ENCODE measurements around the gene JARID2.
A peak's percentile ranks its signal among the peaks of the same experiment; 100 is the strongest.
"Not testable (repeated sequence)": the region's sequence is repeated elsewhere in the genome, so short reads cannot be mapped to it uniquely, and the experiment has no call there.

Gene JARID2

GRCh38 chr6:15401120-15401519 is 155.3 kb downstream of the JARID2 start:
- DNase-seq (ENCODE audit: low read depth): no peak

GRCh38 chr6:15401769-15402250 is 155.9 kb downstream of the JARID2 start:
- DNase-seq (ENCODE audit: low read depth): no peak

GRCh38 chr6:15402406-15403045 is 156.7 kb downstream of the JARID2 start:
- DNase-seq (ENCODE audit: low read depth): no peak

DNA sequence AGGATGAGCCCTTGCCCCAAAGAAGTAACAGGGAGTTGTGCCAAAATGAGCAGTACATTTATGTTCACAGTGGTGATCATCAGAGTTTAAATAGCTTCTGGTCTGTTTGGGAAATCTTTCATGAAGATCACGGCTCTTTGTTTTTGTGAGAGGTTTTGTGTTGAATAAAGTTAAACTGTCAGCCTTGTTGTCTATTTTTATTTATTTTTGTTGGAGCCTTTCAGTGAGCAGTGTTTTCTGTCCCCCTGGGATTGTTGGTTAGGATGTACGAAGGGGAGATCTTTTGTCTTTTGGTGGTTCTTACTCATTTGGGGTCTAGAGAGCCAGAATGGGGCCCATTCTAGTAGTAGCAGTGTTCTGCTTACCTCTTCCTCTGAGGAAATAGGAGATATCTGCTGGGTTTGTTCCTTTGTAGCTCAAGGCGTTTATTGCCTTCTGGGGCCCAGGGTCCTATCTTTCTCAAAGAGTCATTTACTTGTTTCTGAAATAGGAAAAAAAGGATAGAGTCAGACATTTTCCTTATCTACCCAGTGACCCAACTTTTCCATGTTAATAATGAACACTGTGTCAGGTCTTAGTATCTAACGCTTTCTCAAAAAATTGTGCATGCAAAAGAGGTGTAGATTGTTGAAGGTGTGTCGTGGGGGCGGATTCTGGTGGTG is 157.4 kb downstream of the JARID2 start:
- DNase-seq (ENCODE audit: low read depth): no peak

DNA sequence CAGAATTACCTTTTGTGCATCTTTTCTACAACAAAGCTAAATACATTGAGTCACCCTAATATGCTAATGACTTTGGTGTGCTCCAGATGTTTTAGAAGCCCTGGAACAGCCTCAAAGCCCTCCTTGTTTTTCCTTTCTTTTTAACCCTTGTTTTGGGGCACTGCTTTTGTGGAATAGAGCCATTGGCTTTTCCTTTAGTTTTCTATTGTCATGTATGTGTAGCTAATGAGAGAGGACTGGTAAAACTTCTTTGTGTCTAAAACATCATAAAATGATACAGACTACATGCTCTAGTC is 158.8 kb downstream of the JARID2 start:
- no peak for DNase-seq (ENCODE audit: low read depth)

DNA sequence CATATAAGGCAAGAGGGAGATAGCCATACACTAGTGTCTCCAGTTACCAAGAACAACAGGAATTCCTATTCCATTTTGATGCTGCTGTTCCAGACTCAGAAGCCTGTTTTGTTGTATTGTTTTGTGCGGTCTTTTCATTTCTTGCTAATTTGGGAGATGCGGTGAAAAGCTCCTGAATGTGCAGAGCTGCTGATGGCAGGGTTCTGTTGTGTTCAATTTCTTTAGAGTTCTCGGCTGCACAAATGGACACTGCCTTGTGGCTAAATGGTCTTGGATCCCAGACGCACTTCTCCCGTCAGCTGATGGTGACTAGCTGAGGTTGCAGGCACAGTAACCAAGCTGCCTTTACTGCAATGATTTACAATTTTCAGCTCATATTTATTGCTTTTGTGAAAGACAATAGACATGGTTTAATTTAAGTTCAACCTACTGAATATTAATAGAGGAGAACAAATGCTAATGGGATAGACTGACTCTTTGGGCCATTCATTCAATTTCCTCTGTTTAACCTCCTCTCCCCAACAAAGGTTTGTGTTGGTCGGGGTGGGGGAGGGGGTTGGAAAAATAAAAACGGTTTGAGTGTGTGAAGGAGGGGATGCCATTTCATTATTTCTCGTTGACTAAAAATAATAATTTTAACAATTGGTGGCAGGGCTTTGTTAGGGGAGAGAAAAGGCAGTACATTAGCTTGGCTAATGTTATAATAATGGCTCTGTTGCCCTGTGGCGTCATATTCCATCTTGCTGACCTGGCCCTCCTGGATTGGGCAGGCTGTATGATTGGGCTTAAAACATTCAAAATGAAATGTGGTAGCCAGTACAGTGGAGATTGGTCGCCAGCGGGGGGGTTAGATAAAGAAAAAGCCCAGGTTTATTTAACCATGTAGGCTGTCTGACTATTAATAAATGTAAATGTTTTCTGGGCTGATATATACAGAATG is 159.5 kb downstream of the JARID2 start:
- DNase-seq (ENCODE audit: low read depth): no peak

GRCh38 chr6:15406452-15406851 is 160.6 kb downstream of the JARID2 start:
- no peak for DNase-seq (ENCODE audit: low read depth)

DNA sequence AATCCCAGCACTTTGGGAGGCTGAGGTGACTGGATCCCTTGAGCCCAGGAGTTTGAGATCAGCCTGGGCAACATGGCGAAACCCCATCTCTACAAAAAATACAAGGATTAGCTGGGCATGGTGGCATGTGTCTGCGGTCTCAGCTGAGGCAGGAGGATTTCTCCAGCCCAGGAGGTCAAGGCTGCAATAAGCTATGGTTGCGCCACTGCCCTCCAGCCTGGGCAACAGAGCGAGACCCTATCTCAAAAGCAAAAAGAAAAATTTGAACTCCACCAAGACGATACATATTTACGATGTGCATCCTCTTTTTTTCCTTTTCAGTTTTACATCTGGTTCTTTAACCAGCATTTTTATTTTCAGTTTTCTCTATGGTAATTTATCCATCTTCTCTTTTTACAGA is 162.1 kb downstream of the JARID2 start:
- no peak for DNase-seq (ENCODE audit: low read depth)

DNA sequence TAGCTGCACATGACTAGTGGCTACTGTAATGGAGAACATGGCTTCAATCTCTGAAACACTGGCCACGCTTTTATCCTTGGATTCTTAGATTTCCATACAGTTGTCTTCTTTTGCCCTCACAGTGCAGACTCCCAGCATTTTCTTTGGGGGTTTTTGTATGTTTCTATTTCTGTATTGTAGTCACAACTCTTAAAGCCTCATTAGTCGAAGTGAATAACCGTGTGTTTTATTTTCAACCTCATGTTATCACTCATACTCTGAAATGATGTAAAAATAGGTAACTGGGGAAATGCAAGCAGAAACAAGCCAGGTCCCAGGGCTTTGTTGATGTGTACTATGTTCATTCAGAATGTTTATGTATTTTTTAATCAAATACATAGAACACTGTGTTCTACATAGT is 162.9 kb downstream of the JARID2 start:
- DNase-seq (ENCODE audit: low read depth): no peak

- DNase-seq (ENCODE audit: low read depth): no peak
Observed at GRCh38 chr6:15409301-15410125, 163.6 kb downstream of the JARID2 start.

GRCh38 chr6:15410126-15410391 is 164.2 kb downstream of the JARID2 start:
- DNase-seq (ENCODE audit: low read depth): no peak

DNA sequence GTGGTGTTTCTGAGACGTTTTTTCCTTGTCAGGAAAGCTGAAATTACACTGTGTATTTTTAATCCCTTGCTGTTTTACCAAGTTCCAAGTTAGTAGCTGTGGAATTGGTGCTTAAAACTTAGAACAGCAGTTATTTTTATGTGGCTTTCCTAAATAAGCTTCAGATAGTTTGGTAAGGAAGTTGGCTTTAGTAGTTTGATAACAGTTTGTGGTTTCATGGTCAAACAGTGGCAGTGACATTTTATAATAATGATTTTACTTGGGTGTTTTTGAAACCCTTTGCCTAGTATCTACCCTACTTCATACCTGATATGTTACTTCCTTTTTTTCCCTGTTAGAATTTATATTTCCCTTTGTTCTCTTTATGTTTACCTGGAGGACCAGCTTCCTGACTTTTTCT is 164.9 kb downstream of the JARID2 start:
- DNase-seq (ENCODE audit: low read depth): no peak

- DNase-seq (ENCODE audit: low read depth): no peak
Observed at GRCh38 chr6:15411766-15412165, 165.9 kb downstream of the JARID2 start.

- DNase-seq (ENCODE audit: low read depth): no peak
Observed at GRCh38 chr6:15412767-15413166, 166.9 kb downstream of the JARID2 start.

GRCh38 chr6:15413466-15414234 is 167.8 kb downstream of the JARID2 start:
- DNase-seq (ENCODE audit: low read depth): peak; percentile 86

DNA sequence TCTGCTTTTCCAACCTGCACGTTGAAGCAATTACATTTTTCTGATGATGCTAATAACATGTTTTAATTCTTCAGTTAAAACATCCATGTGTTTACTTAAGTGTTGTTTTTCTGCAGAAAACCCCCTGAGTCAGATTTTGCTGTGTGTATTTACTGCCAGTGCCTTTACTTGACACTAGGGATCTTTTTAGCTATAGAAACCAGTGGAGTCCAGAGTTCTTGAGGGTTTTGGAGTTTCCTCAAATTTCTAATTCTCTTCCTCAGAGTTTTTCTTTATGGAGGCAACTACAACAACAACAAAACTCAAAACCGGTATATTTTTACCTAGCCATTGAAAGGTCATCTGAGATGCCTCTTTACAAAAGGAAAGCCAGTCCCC is 168.4 kb downstream of the JARID2 start:
- no peak for DNase-seq (ENCODE audit: low read depth)

GRCh38 chr6:15415622-15416021 is 169.8 kb downstream of the JARID2 start:
- DNase-seq (ENCODE audit: low read depth): not testable (repeated sequence)

DNA sequence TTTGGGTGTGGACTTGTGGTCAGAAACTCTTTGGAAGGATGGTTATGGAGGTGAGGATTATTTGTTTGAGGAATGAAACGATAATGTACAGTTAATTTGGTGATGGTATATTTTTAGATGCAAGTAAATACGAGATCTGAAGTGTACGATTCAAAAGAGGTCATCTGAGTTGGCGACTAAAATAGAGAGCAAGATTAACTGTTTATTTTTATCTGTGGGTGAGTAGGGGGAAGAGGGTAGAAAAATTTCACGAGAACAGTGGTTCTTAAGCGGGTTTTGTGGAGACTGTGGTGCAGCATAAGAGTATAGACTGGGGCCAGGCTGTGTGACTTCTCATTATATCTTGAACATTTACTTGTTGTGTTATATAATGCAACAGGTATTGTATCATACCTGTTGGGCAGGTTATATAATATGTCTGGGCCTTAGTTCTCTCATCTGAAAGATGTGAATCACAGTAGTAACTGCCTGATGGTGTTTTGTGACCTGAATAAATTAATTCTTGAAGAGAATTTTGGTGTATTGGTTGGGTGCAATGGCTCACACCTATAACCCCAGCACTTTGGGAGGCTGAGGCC is 171.2 kb downstream of the JARID2 start:
- DNase-seq (ENCODE audit: low read depth): no peak

- DNase-seq (ENCODE audit: low read depth): no peak
Observed at GRCh38 chr6:15417811-15418210, 171.9 kb downstream of the JARID2 start.

DNA sequence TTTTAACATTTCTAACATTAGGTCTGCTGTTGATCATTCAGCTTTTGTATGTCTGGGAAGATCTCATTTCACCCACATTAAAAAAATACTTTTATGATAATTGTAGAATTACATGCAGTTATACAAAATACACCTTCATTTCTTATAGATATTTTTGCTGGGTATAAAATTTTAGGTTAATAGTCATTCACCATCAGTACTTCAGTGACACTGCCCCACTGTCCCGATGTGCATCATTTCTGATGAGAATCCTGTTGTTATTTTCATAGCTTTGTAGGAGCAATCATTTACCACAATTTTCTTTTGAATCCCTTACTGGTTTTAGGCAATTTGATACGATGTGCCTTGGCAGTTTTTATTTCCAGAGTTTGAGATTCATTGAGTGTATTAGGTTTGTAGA is 173.6 kb downstream of the JARID2 start:
- no peak for DNase-seq (ENCODE audit: low read depth)

DNA sequence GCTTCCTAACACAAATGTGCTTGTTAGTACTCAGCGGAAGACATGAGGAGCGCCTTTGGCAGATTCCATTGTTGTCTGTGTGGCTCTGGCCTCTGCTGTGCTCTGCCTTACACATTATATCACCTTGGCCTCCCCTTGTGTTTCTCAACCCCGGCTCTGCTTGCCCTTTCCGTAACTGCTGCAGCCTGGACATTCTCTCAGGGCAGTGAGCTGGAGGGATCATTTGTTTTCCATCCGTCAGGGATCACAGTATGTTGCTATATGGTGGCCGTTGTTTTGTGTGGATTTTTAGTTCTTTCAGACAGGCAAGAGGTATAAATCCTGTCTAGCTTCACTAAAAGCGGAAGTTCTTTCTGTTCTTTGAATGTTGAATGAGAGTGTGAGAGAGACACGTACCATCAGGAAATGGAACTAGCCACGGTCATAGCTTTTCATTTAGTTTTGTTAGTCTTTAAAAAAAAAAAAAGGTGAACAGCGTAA is 175.1 kb downstream of the JARID2 start:
- DNase-seq (ENCODE audit: low read depth): no peak

Data from fibroblast of gingiva (primary cell).